ENCODE measurements around the gene ZNF608. TPM values are rescaled to one million over a fixed set of nuclear protein-coding genes. Genes with fewer than 3 reads are reported as not detected.

Gene ZNF608
- total and polyA plus RNA-seq, 9 donors: 7.5 to 26.8 (median 12.7) TPM

DNA sequence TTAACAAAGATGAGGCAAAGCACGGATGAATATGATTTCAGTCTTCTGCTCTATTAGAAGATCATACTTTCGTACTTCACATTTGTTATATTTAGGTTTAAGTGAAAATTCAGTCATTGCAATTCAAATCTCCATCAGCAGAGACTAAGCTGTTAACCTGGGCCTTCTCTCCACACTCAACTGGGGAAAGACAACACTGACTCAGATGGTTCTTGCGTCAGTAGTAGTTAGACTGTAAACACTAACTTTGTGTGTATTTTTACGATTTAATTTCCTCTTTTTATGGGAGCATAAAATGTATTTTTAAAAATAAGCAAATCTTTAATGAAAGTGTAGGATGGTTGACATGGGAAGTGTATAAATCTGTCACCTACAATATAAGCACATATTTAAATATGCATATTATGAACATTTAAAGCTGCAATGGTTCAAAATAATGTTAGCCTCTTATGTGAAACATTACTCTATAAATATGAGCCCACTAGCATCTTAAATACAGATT lies 42.7 kb upstream of the ZNF608 start:
- Histone ChIP-seq H3K27ac (no peak overlapping the region), H3K4me3 (no peak overlapping the region), H3K9me3 (no peaks in the 10 kb centered on the region), H3K36me3 (no peaks in the 10 kb centered on the region), H3K27me3 (no peaks in the 10 kb centered on the region), H3K4me1 (ENCODE audit: insufficient read depth) (no peaks in the 10 kb centered on the region)
- no peak for DNase-seq
- 87 to 89% (median 89%) methylated on average over 4 of the region's 4 CpGs for WGBS, 3 donors
- intact Hi-C loops (cut with DNase I): no loop called here
- TF ChIP-seq POLR2A (IDR thresholded peaks at IDR 0.05) (no peak), CTCF (IDR thresholded peaks at IDR 0.05) (no peak), EP300 (IDR thresholded peaks at IDR 0.05) (no peak)

- Histone ChIP-seq H3K27ac (no peak overlapping the region), H3K9me3 (no peaks in the 10 kb centered on the region), H3K4me1 (ENCODE audit: insufficient read depth) (no peaks in the 10 kb centered on the region), H3K36me3 (no peaks in the 10 kb centered on the region), H3K27me3 (no peaks in the 10 kb centered on the region), H3K4me3 (no peak overlapping the region)
- DNase-seq: no peak
- intact Hi-C loops (cut with DNase I): no loop called here
- no peak for TF ChIP-seq EP300 (IDR thresholded peaks at IDR 0.05)
- TF ChIP-seq CTCF (IDR thresholded peaks at IDR 0.05): no peak
- TF ChIP-seq POLR2A (IDR thresholded peaks at IDR 0.05): no peak
- 78 to 85% (median 83%) methylated on average over 2 of the region's 2 CpGs for WGBS, 3 donors
Measured at GRCh38 chr5:124783794-124784193, 37.4 kb upstream of the ZNF608 start.

DNA sequence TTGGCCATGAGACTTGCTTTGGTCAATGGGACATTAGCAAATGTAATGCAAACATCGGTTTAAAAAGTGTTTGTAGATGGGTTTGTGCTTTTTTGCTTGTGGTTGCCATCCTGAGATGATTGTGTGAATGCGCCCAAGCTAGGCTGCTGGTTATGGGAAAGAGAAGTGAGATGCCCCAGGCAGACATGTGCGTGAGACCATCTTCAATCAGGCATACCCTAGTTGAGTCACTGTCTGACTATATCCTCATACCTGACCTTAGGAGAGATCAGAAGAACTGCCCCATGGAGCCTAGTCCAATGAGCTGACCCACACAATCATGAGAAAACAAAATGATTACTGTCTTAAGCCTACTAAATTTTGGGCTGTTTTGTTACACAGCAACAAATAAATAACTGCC lies 36.8 kb upstream of the ZNF608 start:
- Histone ChIP-seq H3K27me3 (no peaks in the 10 kb centered on the region), H3K9me3 (no peaks in the 10 kb centered on the region), H3K27ac (no peak overlapping the region), H3K36me3 (no peaks in the 10 kb centered on the region), H3K4me1 (ENCODE audit: insufficient read depth) (no peaks in the 10 kb centered on the region), H3K4me3 (no peak overlapping the region)
- 97 to 100% (median 99%) methylated on average over 3 of the region's 3 CpGs for WGBS, 3 donors
- intact Hi-C loops (cut with DNase I): no loop called here
- no peak for DNase-seq
- TF ChIP-seq POLR2A (IDR thresholded peaks at IDR 0.05): no peak
- no peak for TF ChIP-seq CTCF (IDR thresholded peaks at IDR 0.05)
- no peak for TF ChIP-seq EP300 (IDR thresholded peaks at IDR 0.05)

GRCh38 chr5:124782262-124782661 lies 35.8 kb upstream of the ZNF608 start:
- 97 to 100% (median 98%) methylated on average over 1 of the region's 1 CpG for WGBS, 3 donors

More at GRCh38 chr5:124782262-124782661, 35.8 kb upstream of the ZNF608 start:
- Histone ChIP-seq H3K4me1 (ENCODE audit: insufficient read depth) (no peaks in the 10 kb centered on the region), H3K9me3 (no peaks in the 10 kb centered on the region), H3K27me3 (no peaks in the 10 kb centered on the region), H3K4me3 (no peak overlapping the region), H3K36me3 (no peaks in the 10 kb centered on the region), H3K27ac (no peak overlapping the region)
- TF ChIP-seq EP300 (IDR thresholded peaks at IDR 0.05) (no peak), CTCF (IDR thresholded peaks at IDR 0.05) (no peak), POLR2A (IDR thresholded peaks at IDR 0.05) (no peak)
- no peak for DNase-seq
- intact Hi-C loops (cut with DNase I): no loop called here

All from ovary (tissue), 9 donors.